ENCODE results near the gene INSL3.

- TF ChIP-seq NRF1 (IDR thresholded peaks at IDR 0.05; ENCODE audit: low read depth, low read length) = no peak
- no peak for TF ChIP-seq GABPA (IDR thresholded peaks at IDR 0.05; ENCODE audit: low read depth)
- TF ChIP-seq CTCF (IDR thresholded peaks at IDR 0.05) = no peak
- TF ChIP-seq SIN3A (IDR thresholded peaks at IDR 0.05; ENCODE audit: borderline replicate concordance, low read depth, low read length) = no peak
- no peak for TF ChIP-seq YY1 (IDR thresholded peaks at IDR 0.05; ENCODE audit: low read depth)
- TF ChIP-seq RFX5 (IDR thresholded peaks at IDR 0.05; ENCODE audit: low read length) = no peak
These were observed 14.4 kb downstream of the INSL3 start for GRCh38 chr19:17806945-17807344.

All from SK-N-SH (cell line).